ENCODE measurements around the gene MRC1.
"Not testable (repeated sequence)": the region's sequence is repeated elsewhere in the genome, so short reads cannot be mapped to it uniquely, and the experiment has no call there.

The MRC1 gene

DNA sequence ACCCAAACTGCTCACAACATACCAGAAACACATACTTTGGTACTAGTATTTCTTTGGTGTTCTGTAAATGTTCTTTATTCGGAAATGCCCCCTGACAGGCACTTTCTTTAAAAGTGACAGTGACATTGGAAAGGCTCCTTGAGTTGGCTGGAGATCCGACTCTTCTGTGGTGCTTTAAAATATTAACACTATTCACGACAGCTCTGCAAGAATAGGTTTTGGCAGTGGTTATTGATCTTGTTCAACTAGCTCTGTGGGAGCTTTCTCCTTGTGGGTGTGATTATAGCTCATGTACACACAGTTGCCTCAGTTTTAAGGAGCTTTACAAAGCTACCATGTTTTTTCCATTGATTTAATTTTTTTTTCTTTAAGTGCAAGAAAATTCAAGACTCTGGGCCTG lies 112.2 kb downstream of the MRC1 start:
- DNase-seq (ENCODE audit: low spot score), result no peak
- TF ChIP-seq, protein P1, sequence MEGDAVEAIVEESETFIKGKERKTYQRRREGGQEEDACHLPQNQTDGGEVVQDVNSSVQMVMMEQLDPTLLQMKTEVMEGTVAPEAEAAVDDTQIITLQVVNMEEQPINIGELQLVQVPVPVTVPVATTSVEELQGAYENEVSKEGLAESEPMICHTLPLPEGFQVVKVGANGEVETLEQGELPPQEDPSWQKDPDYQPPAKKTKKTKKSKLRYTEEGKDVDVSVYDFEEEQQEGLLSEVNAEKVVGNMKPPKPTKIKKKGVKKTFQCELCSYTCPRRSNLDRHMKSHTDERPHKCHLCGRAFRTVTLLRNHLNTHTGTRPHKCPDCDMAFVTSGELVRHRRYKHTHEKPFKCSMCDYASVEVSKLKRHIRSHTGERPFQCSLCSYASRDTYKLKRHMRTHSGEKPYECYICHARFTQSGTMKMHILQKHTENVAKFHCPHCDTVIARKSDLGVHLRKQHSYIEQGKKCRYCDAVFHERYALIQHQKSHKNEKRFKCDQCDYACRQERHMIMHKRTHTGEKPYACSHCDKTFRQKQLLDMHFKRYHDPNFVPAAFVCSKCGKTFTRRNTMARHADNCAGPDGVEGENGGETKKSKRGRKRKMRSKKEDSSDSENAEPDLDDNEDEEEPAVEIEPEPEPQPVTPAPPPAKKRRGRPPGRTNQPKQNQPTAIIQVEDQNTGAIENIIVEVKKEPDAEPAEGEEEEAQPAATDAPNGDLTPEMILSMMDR (IDR thresholded peaks at IDR 0.05; ENCODE audit: borderline replicate concordance, control extremely low read depth, extremely low read depth, insufficient read depth, missing control alignments), result no peak
- in situ Hi-C loops (cut with MboI; ENCODE audit: low sequenced_read_pairs, unreplicated experiment), result no loop called here

DNA sequence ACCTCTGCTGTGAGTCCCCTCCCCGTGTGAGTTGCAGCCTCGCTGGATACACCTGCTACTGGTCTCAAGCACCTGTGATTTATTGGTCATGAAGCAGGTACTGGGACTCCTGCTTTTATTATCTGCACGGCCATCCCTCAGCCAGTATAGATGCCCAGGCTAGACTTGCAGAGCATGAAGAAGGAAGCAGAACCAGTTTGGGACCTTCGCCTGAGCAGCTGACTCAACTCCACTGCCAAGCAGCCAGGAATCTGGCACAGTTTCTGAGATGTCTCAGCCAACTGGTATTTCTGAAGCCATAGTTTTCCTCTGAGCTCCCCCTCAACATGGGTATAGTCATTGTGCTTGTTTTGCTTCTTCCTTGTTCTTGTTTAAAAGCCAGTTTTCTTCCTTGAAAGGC lies 114.6 kb downstream of the MRC1 start:
- no peak for DNase-seq (ENCODE audit: low spot score)

DNA sequence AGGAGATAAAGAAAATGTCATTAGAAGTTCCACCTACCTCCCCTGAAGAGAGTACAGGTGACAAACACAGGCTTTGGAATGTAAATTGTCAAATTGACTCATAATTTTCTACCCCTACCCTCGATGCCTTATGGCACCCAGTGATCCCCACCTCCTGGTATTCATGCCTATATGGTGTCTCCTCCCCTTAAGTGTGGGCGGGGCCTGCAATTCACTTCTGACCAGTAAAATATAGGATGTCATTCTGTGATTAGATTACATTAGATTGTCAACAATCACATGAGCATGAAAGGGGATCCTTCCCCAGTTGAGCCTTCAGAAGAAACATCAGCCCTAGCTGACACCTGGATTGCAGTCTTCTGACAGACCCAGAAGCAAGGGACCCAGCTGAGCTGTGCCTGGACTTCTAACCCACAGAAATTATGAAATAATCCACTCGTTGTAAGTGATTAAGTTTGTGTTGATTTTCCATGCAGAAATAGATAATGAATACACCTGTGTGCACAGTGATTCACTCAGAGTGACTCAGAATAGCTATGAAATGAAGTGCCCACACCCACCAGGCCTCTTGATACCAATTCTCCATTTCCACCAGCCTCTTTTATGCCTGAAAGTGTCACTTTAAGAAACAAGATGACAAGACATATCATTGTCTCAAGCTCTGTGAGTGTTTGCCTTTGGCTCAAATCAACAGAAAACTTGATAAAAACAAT lies 134.0 kb downstream of the MRC1 start:
- TF ChIP-seq, protein P1 (IDR thresholded peaks at IDR 0.05; ENCODE audit: borderline replicate concordance, control extremely low read depth, extremely low read depth, insufficient read depth, missing control alignments), result no peak
- in situ Hi-C loops (cut with MboI; ENCODE audit: low sequenced_read_pairs, unreplicated experiment), result no loop called here
- no peak for DNase-seq (ENCODE audit: low spot score)

More for the DNA sequence above, 114.6 kb downstream of the MRC1 start:
- in situ Hi-C loops (cut with MboI; ENCODE audit: low sequenced_read_pairs, unreplicated experiment), result no loop called here
- TF ChIP-seq, protein P1 (IDR thresholded peaks at IDR 0.05; ENCODE audit: borderline replicate concordance, control extremely low read depth, extremely low read depth, insufficient read depth, missing control alignments), result no peak

DNA sequence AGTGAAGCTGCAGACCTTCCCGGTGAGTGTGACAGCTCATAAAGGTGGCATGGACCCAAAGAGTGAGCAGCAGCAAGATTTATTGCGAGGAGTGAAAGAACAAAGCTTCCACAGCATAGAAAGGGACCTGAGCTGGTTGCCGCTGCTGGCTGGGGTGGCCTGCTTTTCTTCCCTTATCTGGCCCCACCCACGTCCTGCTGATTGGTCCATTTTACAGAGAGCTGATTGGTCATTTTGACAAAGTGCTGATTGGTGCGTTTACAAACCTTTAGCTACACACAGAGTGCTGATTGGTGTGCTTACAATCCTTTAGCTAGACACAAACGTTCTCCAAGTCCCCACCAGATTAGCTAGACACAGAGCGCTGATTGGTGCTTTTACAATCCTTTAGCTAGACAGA lies 141.1 kb downstream of the MRC1 start:
- in situ Hi-C loops (cut with MboI; ENCODE audit: low sequenced_read_pairs, unreplicated experiment); DNase-seq (ENCODE audit: low spot score): not testable (repeated sequence)

DNA sequence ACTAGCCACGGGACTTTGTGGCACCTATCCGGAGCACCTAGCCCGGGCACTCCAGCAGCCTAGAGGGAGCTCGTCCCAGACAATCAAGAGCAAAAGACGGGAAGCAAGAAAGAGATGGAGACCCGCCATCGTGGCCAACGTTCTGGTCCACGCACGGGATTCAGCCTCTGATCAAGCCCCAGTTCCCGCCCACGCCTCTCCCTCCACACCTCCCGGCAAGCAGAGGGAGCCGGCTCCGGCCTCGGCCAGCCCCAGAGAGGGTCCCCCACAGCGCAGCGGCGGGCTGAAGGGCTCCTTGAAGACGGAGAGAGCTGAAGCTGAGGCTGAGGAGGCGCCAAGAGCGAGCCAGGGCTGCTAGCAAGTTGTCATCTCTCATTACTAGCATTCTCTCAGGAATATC lies 141.6 kb downstream of the MRC1 start:
- in situ Hi-C loops (cut with MboI; ENCODE audit: low sequenced_read_pairs, unreplicated experiment), result no loop called here
- TF ChIP-seq, protein P1 (IDR thresholded peaks at IDR 0.05; ENCODE audit: borderline replicate concordance, control extremely low read depth, extremely low read depth, insufficient read depth, missing control alignments), result no peak
- DNase-seq (ENCODE audit: low spot score), result no peak

DNA sequence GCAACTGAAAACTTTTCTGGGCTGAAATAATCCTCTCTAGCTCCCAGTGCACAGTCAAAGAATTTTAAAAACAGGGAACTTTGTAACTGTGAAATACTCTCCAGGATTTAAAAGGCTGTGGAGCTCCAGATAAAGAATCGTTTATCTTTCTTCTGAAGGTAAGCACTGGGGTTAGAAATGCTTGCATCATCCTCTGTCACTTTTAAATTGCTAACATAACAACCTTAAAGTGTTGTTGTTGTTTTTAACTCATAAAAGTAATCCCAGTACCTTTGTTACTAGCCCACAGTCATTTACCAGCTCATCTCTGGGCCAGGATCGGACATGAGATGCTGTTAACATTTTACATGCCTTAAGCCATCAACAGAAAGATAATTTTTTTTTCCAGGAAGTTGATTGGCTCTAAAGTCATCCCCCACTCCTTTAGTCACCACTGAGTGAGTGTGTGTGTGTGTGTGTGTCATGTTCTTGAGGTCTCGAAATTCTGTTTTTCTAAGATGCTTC lies 142.8 kb downstream of the MRC1 start, which contains the start of gene SLC39A12:
Gene SLC39A12, plus strand, starts transcription at position 51 of the 504 bp plus-strand sequence. CDS start 1,359 bp downstream, outside the sequence.
- in situ Hi-C loops (cut with MboI; ENCODE audit: low sequenced_read_pairs, unreplicated experiment), result no loop called here
- no peak for DNase-seq (ENCODE audit: low spot score)
- TF ChIP-seq, protein P1 (IDR thresholded peaks at IDR 0.05; ENCODE audit: borderline replicate concordance, control extremely low read depth, extremely low read depth, insufficient read depth, missing control alignments), result no peak

DNA sequence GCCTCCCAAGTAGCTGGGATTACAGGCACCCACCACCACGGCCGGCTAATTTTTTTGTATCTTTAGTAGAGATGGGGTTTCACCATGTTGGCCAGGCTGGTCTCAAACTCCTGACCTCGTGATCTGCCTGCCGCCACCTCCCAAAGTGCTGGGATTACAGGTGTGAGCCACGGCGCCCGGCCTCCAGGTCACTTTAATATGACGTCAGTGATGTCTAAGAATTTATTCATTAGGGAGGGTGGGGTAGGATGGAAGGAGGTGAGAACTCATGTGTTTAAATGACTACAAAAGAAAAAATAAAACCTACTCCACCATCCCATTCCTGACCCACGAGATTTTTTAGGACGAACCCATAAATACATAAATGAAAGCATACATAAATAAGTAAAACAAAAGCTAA lies 145.2 kb downstream of the MRC1 start:
- DNase-seq (ENCODE audit: low spot score); in situ Hi-C loops (cut with MboI; ENCODE audit: low sequenced_read_pairs, unreplicated experiment): not testable (repeated sequence)
